Kidney (tissue), 14 donors: ENCODE measurements around the gene CD40. TPM values are rescaled to one million over a fixed set of nuclear protein-coding genes. Genes with fewer than 3 reads are reported as not detected.
A peak's percentile ranks its signal among the peaks of the same experiment; 100 is the strongest.

Experiments used
- DNase-seq, 5 donors: peaks; one replicate each; pipeline ENCODE4 v3.0.0-alpha.2; 2013 to 2020
- FAIRE-seq: peaks from 2 replicates; lab custom pipeline; 2012; peaks lifted over from hg19 to GRCh38; lab: Jason Lieb, UNC
- H3K27ac ChIP-seq, 2 donors: one replicate each; pipeline ENCODE4 v1.7.0; 2013; ENCODE audit warnings: low read depth in 2 of 2, low read length in 2 of 2, inconsistent platforms in 1 of 2
- H3K27me3 ChIP-seq: one replicate; pipeline ENCODE4 v1.7.1; 2013; ENCODE audit warnings: low read length, inconsistent platforms; ENCODE audit not compliant: control insufficient read depth, insufficient read depth
- H3K36me3 ChIP-seq, 3 donors: one replicate each; pipeline versions ENCODE4 v1.7.0 to v1.7.1; 2013; ENCODE audit warnings: low read length in 3 of 3, control low read depth in 1 of 3, inconsistent platforms in 1 of 3; ENCODE audit not compliant: insufficient read depth in 3 of 3, control insufficient read depth in 2 of 3
- H3K4me1 ChIP-seq, 3 donors: one replicate each; pipeline versions ENCODE4 v1.7.0 to v1.7.1; 2013; ENCODE audit warnings: low read length in 3 of 3, inconsistent platforms in 1 of 3, low read depth in 1 of 3; ENCODE audit not compliant: control insufficient read depth in 2 of 3, insufficient read depth in 2 of 3
- H3K4me3 ChIP-seq, 3 donors: one replicate each; pipeline versions ENCODE4 v1.7.0 to v1.8.1; 2013; ENCODE audit warnings: low read length in 3 of 3, control low read depth in 1 of 3, inconsistent platforms in 1 of 3
- H3K9ac ChIP-seq, 3 donors: one replicate each; pipeline versions ENCODE4 v1.7.0 to v1.7.1; 2013; ENCODE audit warnings: low read length in 3 of 3, control low read depth in 1 of 3, inconsistent platforms in 1 of 3
- H3K9me3 ChIP-seq, 3 donors: one replicate each; pipeline versions ENCODE4 v1.7.0 to v1.7.1; 2013; ENCODE audit warnings: low read length in 3 of 3, control low read depth in 1 of 3, inconsistent platforms in 1 of 3; ENCODE audit not compliant: control insufficient read depth in 2 of 3, insufficient read depth in 1 of 3
- CTCF ChIP-seq: IDR thresholded peaks from 3 replicates; pipeline ENCODE4 v1.5.1; 2012; ENCODE audit warnings: mild to moderate bottlenecking, moderate library complexity, borderline replicate concordance; ENCODE audit not compliant: insufficient read depth; ENCODE audit errors: extremely low read depth
- intact Hi-C: fragments of 100-400 bp; cut with DNase I; formaldehyde crosslinking; loops from one replicate; pipeline ENCODE4 v1.11.1; 2022
- polyA plus RNA-seq: library from polyadenylated mRNA; stranded (reverse); fragments of 350-450 nt; fragmentation: Illumina TruSeq; extraction: RNeasy Lipid Tissue Mini Kit (QIAGEN cat#74804); gene quantifications from one replicate; pipeline ENCODE4 v1.2.3, GENCODE V29; 2014; ENCODE audit warnings: low read depth, low replicate concordance; ENCODE audit not compliant: insufficient read depth
- total RNA-seq: library from RNA; stranded (reverse); fragmentation: NEBNext Ultra II Directional; extraction: Animal tissue kit (Norgen Biotek cat#: 25700); gene quantifications from one replicate; pipeline ENCODE4 v1.2.1, GENCODE V29; 2021
- donor health status: control.
- donor health status: control.
- donor health status: control.
- donor health status: control.
- donor health status: control.
- donor health status: DM: yes; HTN: yes; CAD: no.
- donor health status: Normal renal cell carcinoma (clear cell type).

Gene CD40
- total and polyA plus RNA-seq, 2 donors from 2014 or later: 15.7 to 25.2 TPM

- Histone ChIP-seq H3K27me3 (no peaks in the 10 kb centered on the region), H3K4me3 (no peak overlapping the region), H3K4me1 (no peaks in the 10 kb centered on the region), H3K9ac (no peak overlapping the region), H3K9me3 (no peaks in the 10 kb centered on the region), H3K36me3 (no peaks in the 10 kb centered on the region), H3K27ac (no peak overlapping the region)
- intact Hi-C loops: no loop called here
- FAIRE-seq (no peak), DNase-seq (no peak)
- TF ChIP-seq CTCF: no peak
Measured at GRCh38 chr20:46154796-46155195, 36.7 kb downstream of the CD40 start.

GRCh38 chr20:46156065-46156464 is 38.0 kb downstream of the CD40 start:
- Histone ChIP-seq H3K27me3 (no peaks in the 10 kb centered on the region), H3K27ac (no peak overlapping the region), H3K9ac (no peak overlapping the region), H3K9me3 (no peaks in the 10 kb centered on the region), H3K36me3 (no peaks in the 10 kb centered on the region), H3K4me1 (no peaks in the 10 kb centered on the region), H3K4me3 (no peak overlapping the region)
- DNase-seq (no peak), FAIRE-seq (no peak)
- intact Hi-C loops: no loop called here
- no peak for TF ChIP-seq CTCF

- Histone ChIP-seq H3K27me3 (no peaks in the 10 kb centered on the region), H3K27ac (no peak overlapping the region), H3K36me3 (no peaks in the 10 kb centered on the region), H3K4me3 (no peak overlapping the region), H3K4me1 (no peaks in the 10 kb centered on the region), H3K9ac (no peak overlapping the region), H3K9me3 (no peaks in the 10 kb centered on the region)
- FAIRE-seq (no peak), DNase-seq (no peak)
- intact Hi-C loops: no loop called here
- no peak for TF ChIP-seq CTCF
Measured at GRCh38 chr20:46157076-46157592, 39.0 kb downstream of the CD40 start.

- Histone ChIP-seq H3K4me1 (no peaks in the 10 kb centered on the region), H3K27me3 (no peaks in the 10 kb centered on the region), H3K27ac (no peak overlapping the region), H3K9me3 (no peaks in the 10 kb centered on the region), H3K4me3 (no peak overlapping the region), H3K36me3 (no peaks in the 10 kb centered on the region), H3K9ac (no peak overlapping the region)
- no peak for TF ChIP-seq CTCF
- DNase-seq (peak in 1 of 5 donors; percentile 38), FAIRE-seq (no peak)
- intact Hi-C loops: no loop called here
Measured at GRCh38 chr20:46157625-46158024, 39.5 kb downstream of the CD40 start.
